ENCODE measurements around the gene GP1BB.

Gene GP1BB

DNA sequence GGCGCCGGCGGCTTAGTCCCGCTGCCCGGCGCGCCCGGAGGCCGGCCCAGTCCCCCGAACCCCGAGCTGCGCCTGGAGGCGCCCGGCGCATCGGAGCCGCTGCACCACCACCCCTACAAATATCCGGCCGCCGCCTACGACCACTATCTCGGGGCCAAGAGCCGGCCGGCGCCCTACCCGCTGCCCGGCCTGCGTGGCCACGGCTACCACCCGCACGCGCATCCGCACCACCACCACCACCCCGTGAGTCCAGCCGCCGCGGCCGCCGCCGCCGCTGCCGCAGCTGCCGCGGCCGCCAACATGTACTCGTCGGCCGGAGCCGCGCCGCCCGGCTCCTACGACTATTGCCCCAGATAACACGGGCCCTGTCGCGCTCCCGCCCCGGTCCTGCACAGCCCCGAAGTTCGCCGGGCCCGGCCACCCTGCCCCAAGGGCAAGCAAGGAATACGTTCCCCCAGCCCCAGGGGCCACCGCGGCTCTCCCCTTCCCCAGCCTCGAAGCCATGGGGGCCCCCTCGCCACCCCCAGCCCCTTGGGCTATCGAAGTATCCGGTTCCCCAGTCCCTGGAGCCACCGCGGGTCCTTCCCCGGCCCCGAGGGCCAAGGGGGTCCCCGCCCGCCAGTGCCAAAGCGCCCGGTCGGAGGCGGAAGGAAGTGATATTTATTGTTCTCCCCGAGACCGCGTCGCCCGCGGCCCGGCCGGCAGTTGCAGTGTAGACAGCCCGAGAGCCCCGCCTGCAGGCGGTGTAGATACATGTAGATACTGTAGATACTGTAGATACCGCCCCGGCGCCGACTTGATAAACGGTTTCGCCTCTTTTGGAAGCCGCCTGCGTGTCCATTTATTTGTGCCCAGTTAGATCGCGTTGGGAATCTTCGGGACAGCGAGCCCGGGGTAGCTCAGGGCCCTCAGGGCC lies 43.4 kb downstream of the GP1BB start:
- DNase-seq (ENCODE audit: low spot score) = no peak

DNA sequence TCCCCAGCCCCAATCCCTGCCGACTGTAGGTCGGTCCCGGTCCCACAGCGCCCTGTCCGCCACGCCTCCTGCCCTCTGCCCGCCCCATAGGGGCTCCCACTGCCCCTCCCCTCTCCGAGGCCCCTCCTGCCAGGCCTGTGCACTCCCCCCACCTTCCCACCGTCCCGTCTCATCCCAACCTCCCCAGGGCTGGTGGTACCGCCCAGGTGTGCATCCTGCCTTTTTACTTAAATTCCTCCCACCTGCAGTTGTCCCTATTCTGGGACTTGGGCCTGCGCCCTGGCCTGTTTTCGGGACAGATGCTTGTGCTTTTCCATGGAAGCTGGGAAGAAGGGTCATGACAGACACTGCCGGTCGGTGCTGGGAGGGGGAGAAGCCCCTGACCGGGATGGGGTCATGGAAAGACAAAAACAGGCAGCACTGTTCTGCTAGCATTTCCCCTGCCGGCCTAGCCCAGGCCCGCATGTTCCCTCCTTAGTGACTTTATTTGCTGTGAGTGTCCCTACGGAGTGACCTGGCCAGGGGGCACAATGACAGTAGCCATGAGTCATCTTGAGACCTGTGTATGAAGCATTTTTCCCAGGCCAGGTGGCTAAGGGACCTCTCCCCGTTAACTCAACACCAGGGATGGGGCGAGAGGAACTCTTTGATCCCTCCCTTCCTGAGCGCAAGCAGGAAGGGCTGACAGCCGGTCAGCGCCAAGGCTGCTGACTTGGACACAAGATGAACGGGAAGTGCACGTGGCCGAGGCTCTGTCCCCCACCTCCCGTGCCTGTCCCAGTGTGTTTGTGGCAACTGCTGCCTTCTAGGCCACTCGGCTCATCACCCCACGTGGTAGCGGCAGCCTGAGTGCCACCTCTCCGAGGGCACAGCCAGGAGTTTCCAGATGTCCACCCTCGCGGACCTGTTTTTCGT lies 44.3 kb downstream of the GP1BB start:
- DNase-seq (ENCODE audit: low spot score) = no peak

DNA sequence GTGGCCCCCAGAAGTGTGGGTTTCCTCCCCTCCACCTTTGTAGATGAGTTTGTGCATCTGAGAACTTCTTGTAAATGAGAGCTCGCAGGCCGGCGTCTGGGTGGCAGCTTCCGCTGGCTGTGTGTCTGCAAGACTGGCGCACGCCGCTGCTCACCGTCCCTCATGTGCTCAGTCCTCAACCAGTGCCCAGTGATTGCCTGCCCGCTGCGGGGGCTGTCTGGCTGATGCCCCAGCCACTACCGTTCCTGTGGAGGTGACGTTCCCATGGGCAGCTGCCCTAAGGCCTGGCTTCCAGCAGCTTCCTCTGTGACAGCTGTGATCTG lies 46.0 kb downstream of the GP1BB start:
- DNase-seq (ENCODE audit: low spot score) = no peak

DNA sequence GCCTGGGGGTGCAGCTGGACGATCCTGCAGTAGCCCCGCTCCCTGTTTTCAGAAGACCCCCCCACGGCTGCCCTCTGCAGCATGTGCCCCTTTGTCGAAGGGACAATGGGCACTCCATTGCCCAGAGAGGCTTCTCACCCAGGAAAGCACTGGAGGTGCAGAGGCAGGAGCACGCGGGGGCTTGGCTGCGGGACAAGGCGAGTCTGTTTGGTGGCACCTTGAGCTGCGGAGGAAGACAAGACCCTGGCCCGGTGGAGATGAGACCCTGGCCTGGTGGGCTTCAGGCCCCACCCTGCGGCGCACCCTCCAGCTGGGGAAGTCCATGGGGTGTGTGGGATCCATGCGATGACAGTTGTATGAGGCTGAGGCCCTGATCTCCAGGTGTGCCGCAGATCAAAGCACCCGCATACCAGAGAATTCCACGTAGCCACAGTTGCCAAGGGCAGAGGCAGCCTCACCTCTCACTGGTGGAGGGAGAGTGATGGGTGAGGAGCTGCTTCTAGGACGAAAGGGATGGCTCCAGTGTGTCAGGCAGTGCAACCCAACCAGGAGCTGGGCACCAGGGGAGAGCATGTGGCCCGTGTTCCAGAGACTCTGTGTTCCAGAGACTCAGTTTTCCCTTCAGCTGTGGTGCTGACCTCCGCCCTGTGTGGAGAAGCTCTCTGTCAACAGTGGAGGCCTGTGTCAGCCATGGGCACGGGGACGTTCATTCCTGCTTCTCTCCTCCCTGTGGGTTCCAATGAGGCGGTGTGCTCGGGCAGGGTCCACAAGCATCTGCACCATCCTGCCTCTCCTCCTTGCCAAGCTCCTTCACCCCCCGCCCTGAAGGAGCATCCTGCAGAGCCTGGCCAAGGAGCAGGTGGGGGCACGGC lies 47.2 kb downstream of the GP1BB start:
- no peak for DNase-seq (ENCODE audit: low spot score)

DNA sequence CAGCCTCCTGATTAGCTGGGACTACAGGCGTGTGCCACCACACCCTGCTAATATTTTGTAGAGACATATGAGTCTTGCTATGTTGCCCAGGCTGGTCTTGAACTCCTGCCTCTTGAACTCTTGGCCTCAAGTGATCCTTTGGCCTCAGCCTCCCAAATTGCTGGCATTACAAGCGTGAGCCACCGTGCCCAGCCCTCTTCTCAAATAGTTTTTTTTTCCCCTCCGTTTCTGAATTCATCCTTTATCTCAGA lies 49.0 kb downstream of the GP1BB start:
- no peak for DNase-seq (ENCODE audit: low spot score)

DNA sequence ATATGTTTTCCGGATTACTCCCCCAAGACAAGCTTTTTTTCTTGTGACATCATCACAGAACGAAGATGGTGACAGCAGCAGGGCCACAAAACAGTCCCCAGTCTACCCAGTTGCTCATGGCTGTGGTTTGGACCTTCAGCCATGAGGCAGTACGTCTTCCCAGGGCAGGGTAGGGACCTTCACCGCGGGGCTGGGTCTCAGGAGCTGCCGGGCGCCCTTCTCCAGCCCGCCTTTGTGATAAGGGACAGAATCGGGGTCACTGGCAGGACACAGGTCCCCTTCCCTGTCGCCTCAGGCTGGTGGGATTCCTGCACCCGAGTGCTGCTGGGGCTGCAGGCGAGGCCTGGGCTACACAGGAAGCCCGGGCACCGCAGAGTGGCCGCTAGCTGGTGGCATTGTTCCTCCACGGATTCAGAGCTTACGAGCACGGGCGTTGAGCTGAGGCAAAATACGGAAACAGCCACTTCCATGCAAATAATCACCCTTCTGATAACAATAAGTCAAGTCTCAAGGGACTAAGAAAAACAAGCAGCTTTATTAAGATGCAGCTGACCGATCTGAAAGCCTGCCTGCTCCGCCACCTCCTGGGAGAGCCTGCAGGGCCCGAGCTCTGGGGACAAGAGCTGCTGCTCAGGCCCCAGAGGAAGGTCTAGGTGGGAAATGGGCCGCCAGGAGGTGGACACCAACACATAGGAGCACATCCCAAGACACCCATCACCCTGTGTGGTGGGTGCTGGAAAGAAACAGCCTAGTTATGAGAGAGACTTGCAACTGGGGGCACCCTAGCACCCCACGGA lies 49.5 kb downstream of the GP1BB start:
- no peak for DNase-seq (ENCODE audit: low spot score)

DNA sequence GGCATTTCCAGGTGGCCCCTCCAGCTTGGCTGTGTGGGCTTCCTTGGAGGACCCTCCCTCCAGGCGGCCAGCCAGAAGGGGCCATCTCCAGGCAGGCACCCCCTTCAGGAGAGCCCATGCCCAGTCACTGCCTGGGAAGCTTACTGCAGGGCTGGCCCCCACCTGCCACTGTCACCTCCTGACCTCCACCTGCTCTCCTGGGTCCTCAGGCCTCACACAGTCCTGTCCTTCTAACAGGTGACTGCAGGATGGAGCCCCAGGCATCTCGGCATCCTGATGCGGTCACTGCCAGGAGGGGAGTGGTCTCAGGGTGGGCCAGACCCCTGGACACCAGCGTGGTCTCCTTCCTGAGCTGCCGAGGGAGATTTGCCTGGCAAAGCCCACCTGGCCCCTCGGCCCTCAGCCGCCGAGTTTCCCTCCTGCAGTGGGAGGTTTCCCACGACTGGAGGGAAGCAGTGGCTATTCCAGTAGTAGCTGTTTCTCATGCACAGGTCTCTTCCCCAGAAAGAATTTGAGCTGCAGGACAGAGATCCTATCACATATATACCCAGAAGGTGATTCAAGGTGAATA lies 50.2 kb downstream of the GP1BB start:
- DNase-seq (ENCODE audit: low spot score) = no peak
